Lower leg skin (tissue), 3 donors: Measurements from ENCODE around the gene MR1.

Experiments
- CTCF ChIP-seq, 3 donors: fragments of 450-650 bp; IDR thresholded peaks; one replicate each; pipeline ENCODE4 v1.5.1; 2016; ENCODE audit warnings: antibody characterized with exemption in 3 of 3, mild to moderate bottlenecking in 3 of 3, moderate library complexity in 2 of 3
- POLR2A ChIP-seq, 2 donors: fragments of 450-650 bp; IDR thresholded peaks; one replicate each; pipeline ENCODE4 v1.6.1; 2016 to 2017; ENCODE audit warnings: antibody characterized with exemption in 2 of 2, mild to moderate bottlenecking in 1 of 2, moderate library complexity in 1 of 2

- TF ChIP-seq POLR2A (IDR thresholded peaks at IDR 0.05) (no peak), CTCF (IDR thresholded peaks at IDR 0.05) (no peak)
Observed at GRCh38 chr1:181089017-181089675, 55.4 kb downstream of the MR1 start.
